OCI-LY3 (cell line): ENCODE results near the gene CHPT1.

Source experiments
- H2AFZ ChIP-seq: fragments of 200-600, 300-600 bp; shearing (Covaris generic); 2 replicates; pipeline ENCODE4 v1.6.0; 2014; ENCODE audit warnings: antibody characterized with exemption, low read depth, low read length
- H3K27ac ChIP-seq: fragments of 200-600, 300-600 bp; sonication (generic); 2 replicates; pipeline ENCODE4 v1.5.1; 2014; ENCODE audit warnings: mild to moderate bottlenecking, low read length, moderate library complexity, mixed read lengths
- H3K27me3 ChIP-seq: fragments of 200-600, 300-600 bp; sonication (generic); 2 replicates; pipeline ENCODE4 v1.6.1; 2014; ENCODE audit warnings: low read depth, low read length, mixed read lengths
- H3K36me3 ChIP-seq: fragments of 200-600, 300-600 bp; sonication (generic); replicated peaks from 2 replicates; pipeline ENCODE3; 2014; ENCODE audit warnings: low read depth, low read length, mixed read lengths
- H3K4me1 ChIP-seq: fragments of 300-600, 200-600 bp; sonication (generic); 2 replicates; pipeline ENCODE4 v1.6.1; 2014; ENCODE audit warnings: low read length, mixed read lengths
- H3K4me2 ChIP-seq: fragments of 200-600, 300-600 bp; sonication (generic); 2 replicates; pipeline ENCODE4 v1.6.1; 2014; ENCODE audit warnings: low read length, mixed read lengths
- H3K4me3 ChIP-seq: fragments of 300-600, 200-600 bp; sonication (generic); 2 replicates; pipeline ENCODE4 v1.5.1; 2014; ENCODE audit warnings: antibody characterized with exemption, mild to moderate bottlenecking, low read length, moderate library complexity
- H3K79me2 ChIP-seq: fragments of 300-600, 200-600 bp; shearing (Covaris generic); 2 replicates; pipeline ENCODE4 v1.6.1; 2014; ENCODE audit warnings: mild to moderate bottlenecking, low read length, mixed read lengths
- H3K9ac ChIP-seq: fragments of 300-600, 200-600 bp; shearing (Covaris generic); 2 replicates; pipeline ENCODE4 v1.6.0; 2014; ENCODE audit warnings: mild to moderate bottlenecking, low read length, moderate library complexity
- H3K9me3 ChIP-seq: fragments of 200-600, 300-600 bp; shearing (Covaris generic); 2 replicates; pipeline ENCODE4 v1.6.1; 2014; ENCODE audit warnings: low read length, mixed read lengths; ENCODE audit not compliant: insufficient read depth
- H4K20me1 ChIP-seq: fragments of 200-600, 300-600 bp; sonication (generic); 2 replicates; pipeline ENCODE4 v1.6.1; 2016; ENCODE audit warnings: low read length, mixed read lengths; ENCODE audit not compliant: insufficient read depth
- EZH2phosphoT487 ChIP-seq: fragments of 200-600 bp; shearing (Covaris generic); IDR thresholded peaks from 2 replicates; pipeline ENCODE4 v1.6.1; 2018; ENCODE audit warnings: antibody characterized with exemption, mixed run types, low read depth
- TF ChIP-seq, protein P1 (sequence below): fragments of 200-600, 300-600 bp; sonication (generic); IDR thresholded peaks from 2 replicates; pipeline ENCODE4 v1.5.1; 2014; ENCODE audit warnings: antibody characterized with exemption, low read length, low read depth

The CHPT1 gene

DNA sequence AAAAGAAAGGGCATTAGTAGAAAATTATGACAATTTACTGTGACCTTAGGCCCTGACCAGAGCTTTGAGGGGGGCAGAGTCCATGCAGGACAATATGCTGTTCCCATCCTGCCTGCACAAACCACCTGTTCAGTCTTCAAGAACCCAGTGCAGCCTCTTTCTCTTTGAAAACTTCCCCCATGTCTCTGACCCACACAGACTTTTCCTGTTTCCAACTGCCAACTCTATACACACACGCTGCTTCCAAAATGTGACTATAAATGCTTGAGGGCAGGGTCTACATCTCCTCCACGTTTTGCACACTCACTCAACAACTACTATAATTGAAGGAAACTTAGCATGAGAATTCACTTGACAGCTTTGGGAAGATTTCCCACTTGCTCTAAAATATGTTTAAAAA, 78.4 kb downstream of the CHPT1 start:
- no peak overlapping the region for H3K4me3 ChIP-seq
- H4K20me1 ChIP-seq = no peaks in the 10 kb centered on the region
- H3K27me3 ChIP-seq = no peaks in the 10 kb centered on the region
- peaks cover 5% of the 10 kb centered on the region for H3K36me3 ChIP-seq
- no peak overlapping the region for H3K27ac ChIP-seq
- no peak overlapping the region for H3K9ac ChIP-seq
- TF ChIP-seq EZH2phosphoT487 = no peak
- TF ChIP-seq, protein P1, sequence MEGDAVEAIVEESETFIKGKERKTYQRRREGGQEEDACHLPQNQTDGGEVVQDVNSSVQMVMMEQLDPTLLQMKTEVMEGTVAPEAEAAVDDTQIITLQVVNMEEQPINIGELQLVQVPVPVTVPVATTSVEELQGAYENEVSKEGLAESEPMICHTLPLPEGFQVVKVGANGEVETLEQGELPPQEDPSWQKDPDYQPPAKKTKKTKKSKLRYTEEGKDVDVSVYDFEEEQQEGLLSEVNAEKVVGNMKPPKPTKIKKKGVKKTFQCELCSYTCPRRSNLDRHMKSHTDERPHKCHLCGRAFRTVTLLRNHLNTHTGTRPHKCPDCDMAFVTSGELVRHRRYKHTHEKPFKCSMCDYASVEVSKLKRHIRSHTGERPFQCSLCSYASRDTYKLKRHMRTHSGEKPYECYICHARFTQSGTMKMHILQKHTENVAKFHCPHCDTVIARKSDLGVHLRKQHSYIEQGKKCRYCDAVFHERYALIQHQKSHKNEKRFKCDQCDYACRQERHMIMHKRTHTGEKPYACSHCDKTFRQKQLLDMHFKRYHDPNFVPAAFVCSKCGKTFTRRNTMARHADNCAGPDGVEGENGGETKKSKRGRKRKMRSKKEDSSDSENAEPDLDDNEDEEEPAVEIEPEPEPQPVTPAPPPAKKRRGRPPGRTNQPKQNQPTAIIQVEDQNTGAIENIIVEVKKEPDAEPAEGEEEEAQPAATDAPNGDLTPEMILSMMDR = no peak
- H3K9me3 ChIP-seq = no peaks in the 10 kb centered on the region
- H3K79me2 ChIP-seq = no peaks in the 10 kb centered on the region
- H3K4me2 ChIP-seq = no peak overlapping the region
- H2AFZ ChIP-seq = no peak overlapping the region
- H3K4me1 ChIP-seq = peaks cover 7% of the 10 kb centered on the region; the same call in 1 of the 2 replicates

DNA sequence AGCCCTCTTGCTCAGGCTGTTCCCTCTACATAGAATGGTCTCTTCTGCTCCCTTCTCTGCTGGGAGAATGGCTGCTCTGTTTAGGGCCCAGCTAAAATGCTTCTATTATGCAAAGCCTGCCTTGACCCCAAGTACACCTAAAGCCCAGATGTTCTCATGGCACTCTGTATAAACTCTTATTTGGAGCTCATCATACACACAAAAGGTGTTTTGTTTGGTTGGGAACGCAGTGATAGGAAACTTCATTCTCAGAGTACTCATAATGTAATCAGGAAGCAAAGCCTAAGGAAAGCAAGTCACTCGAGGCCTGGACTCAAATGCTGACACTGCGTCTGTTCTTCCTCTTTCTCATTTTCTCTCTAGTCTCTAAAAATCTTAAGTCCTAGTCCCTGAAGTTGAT, 80.0 kb downstream of the CHPT1 start:
- Histone ChIP-seq H4K20me1 (no peaks in the 10 kb centered on the region), H3K9me3 (no peaks in the 10 kb centered on the region), H3K4me1 (peaks cover 7% of the 10 kb centered on the region; the same call in 1 of the 2 replicates), H3K27ac (no peak overlapping the region), H3K4me3 (no peak overlapping the region), H3K27me3 (no peaks in the 10 kb centered on the region), H3K36me3 (peaks cover 5% of the 10 kb centered on the region), H3K79me2 (no peaks in the 10 kb centered on the region), H3K4me2 (no peak overlapping the region), H2AFZ (no peak overlapping the region), H3K9ac (no peak overlapping the region)
- TF ChIP-seq, protein P1 = no peak
- no peak for TF ChIP-seq EZH2phosphoT487

DNA sequence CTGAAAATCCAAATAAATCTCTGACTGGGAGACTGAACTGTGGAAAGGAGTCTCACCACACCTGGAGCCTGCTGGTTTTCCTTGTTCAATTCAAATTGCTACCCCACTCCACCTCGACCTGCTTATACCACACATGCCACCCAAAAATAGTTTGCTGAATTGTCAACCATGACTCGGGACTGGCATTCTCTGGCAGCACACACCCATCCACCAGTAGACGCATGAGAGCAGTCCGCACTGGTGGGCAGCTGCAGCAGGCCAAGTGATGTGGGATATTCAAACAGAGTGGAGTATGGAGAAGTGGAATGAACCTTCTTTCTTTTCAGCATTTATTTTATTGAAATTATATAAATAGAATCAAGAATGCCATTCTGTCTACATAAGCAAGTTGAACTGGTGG, 80.5 kb downstream of the CHPT1 start:
- Histone ChIP-seq H3K27ac (no peak overlapping the region), H3K4me1 (peaks cover 7% of the 10 kb centered on the region; the same call in 1 of the 2 replicates), H3K79me2 (no peaks in the 10 kb centered on the region), H3K4me3 (no peak overlapping the region), H3K9me3 (no peaks in the 10 kb centered on the region), H3K9ac (no peak overlapping the region), H3K36me3 (peaks cover 5% of the 10 kb centered on the region), H3K4me2 (no peak overlapping the region), H2AFZ (no peak overlapping the region), H3K27me3 (no peaks in the 10 kb centered on the region), H4K20me1 (no peaks in the 10 kb centered on the region)
- TF ChIP-seq, protein P1 = no peak
- TF ChIP-seq EZH2phosphoT487 = no peak
